WTC11 (cell line): Measurements from ENCODE around the gene NFIC. TPM values are rescaled to one million over a fixed set of nuclear protein-coding genes. Genes with fewer than 3 reads are reported as not detected.

ENCODE experiments used
- ATAC-seq: fragments of 200-7000 bp; cut with Tn5 transposase; 2 replicates; pipeline ENCODE4 v1.10.0; 2021; ENCODE audit warnings: mild to moderate bottlenecking, moderate library complexity
- CTCF ChIA-PET: fragments of 300-600 bp; sonication (Branson Sonifier 250); formaldehyde crosslinking; loops from one replicate; lab custom pipeline; 2021; ENCODE audit warnings: antibody characterized with exemption; lab: Charles Lee
- POLR2A ChIA-PET: fragments of 350-600 bp; sonication (Branson Sonifier 250); formaldehyde crosslinking; loops from one replicate; lab custom pipeline; 2021; ENCODE audit warnings: antibody characterized with exemption; lab: Charles Lee
- DNase-seq: peaks from one replicate; pipeline ENCODE4 v3.0.0; 2021; ENCODE audit warnings: low spot score
- H3K27ac Mint-ChIP-seq: 2 replicates; pipeline ENCODE4 v1.8.0; 2021; ENCODE audit warnings: mixed read lengths
- H3K27me3 Mint-ChIP-seq: 2 replicates; pipeline ENCODE4 v1.8.0; 2021; ENCODE audit warnings: low read depth, mild to moderate bottlenecking, moderate library complexity, mixed read lengths
- H3K36me3 Mint-ChIP-seq: 2 replicates; pipeline ENCODE4 v1.8.0; 2021; ENCODE audit warnings: mixed read lengths
- H3K4me1 Mint-ChIP-seq: 2 replicates; pipeline ENCODE4 v1.8.0; 2022; ENCODE audit warnings: mixed read lengths
- H3K4me3 Mint-ChIP-seq: 2 replicates; pipeline ENCODE4 v1.8.0; 2021; ENCODE audit warnings: mild to moderate bottlenecking, moderate library complexity, mixed read lengths
- H3K9me3 Mint-ChIP-seq: 2 replicates; pipeline ENCODE4 v1.8.0; 2021; ENCODE audit warnings: mixed read lengths
- ATF1 ChIP-seq: sonication (generic); formaldehyde crosslinking; IDR thresholded peaks from 2 replicates; pipeline ENCODE4 v1.8.1; 2023; ENCODE audit warnings: mild to moderate bottlenecking, moderate library complexity, missing genetic modification reagents
- HMGA2 ChIP-seq: fragments of 250-450 bp; sonication (Bioruptor Pico); IDR thresholded peaks from 2 replicates; pipeline ENCODE4 v1.4.0; 2021; ENCODE audit warnings: mild to moderate bottlenecking, moderate library complexity
- MXD4 ChIP-seq: fragments of 250-450 bp; sonication (Bioruptor Pico); IDR thresholded peaks from 2 replicates; pipeline ENCODE4 v1.8.0; 2021; ENCODE audit warnings: mild to moderate bottlenecking, moderate library complexity, borderline replicate concordance
- NR1H2 ChIP-seq: sonication (generic); formaldehyde crosslinking; IDR thresholded peaks from 2 replicates; pipeline ENCODE4 v1.9.0; 2021; ENCODE audit warnings: mild to moderate bottlenecking, moderate library complexity, missing genetic modification reagents
- NR3C1 ChIP-seq: sonication (generic); formaldehyde crosslinking; conservative IDR thresholded peaks from 2 replicates; pipeline ENCODE4 v1.8.1; 2023; ENCODE audit warnings: low read depth, mild to moderate bottlenecking, missing genetic modification reagents
- TEAD1 ChIP-seq: sonication (generic); formaldehyde crosslinking; IDR thresholded peaks from 2 replicates; pipeline ENCODE4 v1.8.0; 2022; ENCODE audit warnings: mild to moderate bottlenecking, missing genetic modification reagents
- TP53 ChIP-seq: sonication (generic); formaldehyde crosslinking; IDR thresholded peaks from 2 replicates; pipeline ENCODE4 v1.8.1; 2023; ENCODE audit warnings: mild to moderate bottlenecking, missing genetic modification reagents
- ZNF121 ChIP-seq: sonication (generic); formaldehyde crosslinking; IDR thresholded peaks from 2 replicates; pipeline ENCODE4 v1.8.0; 2023; ENCODE audit warnings: missing genetic modification reagents
- ZNF232 ChIP-seq: sonication (generic); formaldehyde crosslinking; IDR thresholded peaks from 2 replicates; pipeline ENCODE4 v1.8.0; 2022; ENCODE audit warnings: mild to moderate bottlenecking, missing genetic modification reagents
- ZNF396 ChIP-seq: fragments of 250-450 bp; sonication (Bioruptor Pico); IDR thresholded peaks from 2 replicates; pipeline ENCODE4 v1.8.0; 2021; ENCODE audit warnings: mild to moderate bottlenecking, moderate library complexity, borderline replicate concordance
- ZNF671 ChIP-seq: fragments of 250-450 bp; sonication (Bioruptor Pico); IDR thresholded peaks from 2 replicates; pipeline ENCODE4 v1.8.0; 2021; ENCODE audit warnings: mild to moderate bottlenecking
- total RNA-seq: library from RNA; stranded (reverse); gene quantifications from 3 replicates; pipeline ENCODE4 v1.2.3, GENCODE V29; 2021
- TF ChIP-seq, protein P1 (sequence below): fragments of 250-450 bp; sonication (Bioruptor Pico); IDR thresholded peaks from 2 replicates; pipeline ENCODE4 v1.9.0; 2021; ENCODE audit warnings: mild to moderate bottlenecking
- TF ChIP-seq, protein P2 (sequence below): fragments of 250-450 bp; sonication (Bioruptor Pico); IDR thresholded peaks from 2 replicates; pipeline ENCODE4 v1.9.0; 2021; ENCODE audit warnings: mild to moderate bottlenecking
- TF ChIP-seq, protein P3 (sequence below): sonication (generic); formaldehyde crosslinking; IDR thresholded peaks from 2 replicates; pipeline ENCODE4 v1.8.1; 2023; ENCODE audit warnings: mild to moderate bottlenecking, missing genetic modification reagents
- TF ChIP-seq, protein P4 (sequence below): fragments of 250-450 bp; sonication (Bioruptor Pico); IDR thresholded peaks from 2 replicates; pipeline ENCODE4 v1.9.0; 2021; ENCODE audit warnings: moderate library complexity, mild to moderate bottlenecking, inconsistent platforms, borderline replicate concordance
- TF ChIP-seq, protein P5 (sequence below): sonication (generic); formaldehyde crosslinking; IDR thresholded peaks from 2 replicates; pipeline ENCODE4 v1.8.0; 2022; ENCODE audit warnings: mild to moderate bottlenecking, missing genetic modification reagents
- TF ChIP-seq, protein P6 (sequence below): sonication (generic); formaldehyde crosslinking; IDR thresholded peaks from 2 replicates; pipeline ENCODE4 v1.8.1; 2022; ENCODE audit warnings: mild to moderate bottlenecking, moderate library complexity, missing genetic modification reagents
- TF ChIP-seq, protein P7 (sequence below): fragments of 250-450 bp; sonication (Bioruptor Pico); IDR thresholded peaks from 2 replicates; pipeline ENCODE4 v1.8.0; 2021; ENCODE audit warnings: mild to moderate bottlenecking

Gene NFIC
- total RNA-seq, 1 experiment from 2014 or later = 3.5 TPM

DNA sequence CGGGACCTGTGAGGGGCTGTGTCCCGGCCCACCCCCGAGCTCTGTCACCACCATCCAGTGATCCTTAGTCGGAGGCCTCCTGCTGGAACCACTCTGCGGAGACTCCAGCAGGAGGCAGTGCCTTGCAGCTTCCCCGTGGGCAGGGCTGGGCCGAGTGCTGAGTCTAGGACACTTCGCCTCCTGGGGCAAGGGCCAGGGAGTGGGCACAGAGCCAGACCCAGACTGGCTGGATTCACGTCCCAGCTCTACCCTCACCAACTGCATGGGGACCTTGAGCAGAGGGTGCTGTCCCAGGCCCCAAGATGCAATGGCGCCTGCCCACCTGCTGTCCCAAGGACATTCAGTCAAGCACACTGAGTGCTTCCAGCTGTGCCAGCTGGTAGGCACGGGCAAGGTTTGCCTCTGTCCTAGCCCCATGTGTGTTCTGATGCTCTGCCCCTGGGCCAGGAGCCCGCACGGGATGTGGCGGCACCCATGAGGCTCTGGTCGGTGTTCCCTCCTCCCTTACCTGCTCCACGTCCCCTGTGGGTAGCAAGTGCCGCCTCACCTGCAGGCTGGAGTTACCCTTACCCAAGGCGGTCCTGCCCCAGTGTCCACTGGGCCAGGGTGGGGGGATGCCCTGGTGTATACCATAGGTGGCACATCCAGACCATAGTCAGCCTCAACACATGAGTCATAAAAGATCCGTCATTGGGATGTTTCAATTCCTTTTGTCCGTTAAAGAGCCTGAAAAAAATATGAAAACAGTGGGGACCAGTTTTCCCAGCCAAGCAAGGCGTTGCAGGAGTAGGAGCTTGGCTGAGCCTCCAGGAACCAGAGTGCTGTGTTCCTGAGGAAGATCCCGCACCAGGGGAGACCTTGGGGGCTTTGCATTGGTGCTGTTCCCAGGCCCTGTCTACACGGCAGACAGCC lies 147.1 kb downstream of the NFIC start:
- no peak for TF ChIP-seq MXD4 (CRISPR knock-in tag)
- no peak for TF ChIP-seq ZNF121 (CRISPR knock-in tag)
- TF ChIP-seq, protein P1, sequence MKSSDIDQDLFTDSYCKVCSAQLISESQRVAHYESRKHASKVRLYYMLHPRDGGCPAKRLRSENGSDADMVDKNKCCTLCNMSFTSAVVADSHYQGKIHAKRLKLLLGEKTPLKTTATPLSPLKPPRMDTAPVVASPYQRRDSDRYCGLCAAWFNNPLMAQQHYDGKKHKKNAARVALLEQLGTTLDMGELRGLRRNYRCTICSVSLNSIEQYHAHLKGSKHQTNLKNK (CRISPR knock-in tag) = no peak
- no peak for TF ChIP-seq HMGA2
- TF ChIP-seq ATF1 = no peak
- no peak for TF ChIP-seq TEAD1 (CRISPR knock-in tag)
- TF ChIP-seq, protein P2, sequence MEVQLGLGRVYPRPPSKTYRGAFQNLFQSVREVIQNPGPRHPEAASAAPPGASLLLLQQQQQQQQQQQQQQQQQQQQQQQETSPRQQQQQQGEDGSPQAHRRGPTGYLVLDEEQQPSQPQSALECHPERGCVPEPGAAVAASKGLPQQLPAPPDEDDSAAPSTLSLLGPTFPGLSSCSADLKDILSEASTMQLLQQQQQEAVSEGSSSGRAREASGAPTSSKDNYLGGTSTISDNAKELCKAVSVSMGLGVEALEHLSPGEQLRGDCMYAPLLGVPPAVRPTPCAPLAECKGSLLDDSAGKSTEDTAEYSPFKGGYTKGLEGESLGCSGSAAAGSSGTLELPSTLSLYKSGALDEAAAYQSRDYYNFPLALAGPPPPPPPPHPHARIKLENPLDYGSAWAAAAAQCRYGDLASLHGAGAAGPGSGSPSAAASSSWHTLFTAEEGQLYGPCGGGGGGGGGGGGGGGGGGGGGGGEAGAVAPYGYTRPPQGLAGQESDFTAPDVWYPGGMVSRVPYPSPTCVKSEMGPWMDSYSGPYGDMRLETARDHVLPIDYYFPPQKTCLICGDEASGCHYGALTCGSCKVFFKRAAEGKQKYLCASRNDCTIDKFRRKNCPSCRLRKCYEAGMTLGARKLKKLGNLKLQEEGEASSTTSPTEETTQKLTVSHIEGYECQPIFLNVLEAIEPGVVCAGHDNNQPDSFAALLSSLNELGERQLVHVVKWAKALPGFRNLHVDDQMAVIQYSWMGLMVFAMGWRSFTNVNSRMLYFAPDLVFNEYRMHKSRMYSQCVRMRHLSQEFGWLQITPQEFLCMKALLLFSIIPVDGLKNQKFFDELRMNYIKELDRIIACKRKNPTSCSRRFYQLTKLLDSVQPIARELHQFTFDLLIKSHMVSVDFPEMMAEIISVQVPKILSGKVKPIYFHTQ = no peak
- no peak for TF ChIP-seq NR1H2 (CRISPR knock-in tag)
- TF ChIP-seq, protein P3, sequence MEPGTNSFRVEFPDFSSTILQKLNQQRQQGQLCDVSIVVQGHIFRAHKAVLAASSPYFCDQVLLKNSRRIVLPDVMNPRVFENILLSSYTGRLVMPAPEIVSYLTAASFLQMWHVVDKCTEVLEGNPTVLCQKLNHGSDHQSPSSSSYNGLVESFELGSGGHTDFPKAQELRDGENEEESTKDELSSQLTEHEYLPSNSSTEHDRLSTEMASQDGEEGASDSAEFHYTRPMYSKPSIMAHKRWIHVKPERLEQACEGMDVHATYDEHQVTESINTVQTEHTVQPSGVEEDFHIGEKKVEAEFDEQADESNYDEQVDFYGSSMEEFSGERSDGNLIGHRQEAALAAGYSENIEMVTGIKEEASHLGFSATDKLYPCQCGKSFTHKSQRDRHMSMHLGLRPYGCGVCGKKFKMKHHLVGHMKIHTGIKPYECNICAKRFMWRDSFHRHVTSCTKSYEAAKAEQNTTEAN (CRISPR knock-in tag) = no peak
- TF ChIP-seq NR3C1 (CRISPR knock-in tag) = no peak
- TF ChIP-seq, protein P4, sequence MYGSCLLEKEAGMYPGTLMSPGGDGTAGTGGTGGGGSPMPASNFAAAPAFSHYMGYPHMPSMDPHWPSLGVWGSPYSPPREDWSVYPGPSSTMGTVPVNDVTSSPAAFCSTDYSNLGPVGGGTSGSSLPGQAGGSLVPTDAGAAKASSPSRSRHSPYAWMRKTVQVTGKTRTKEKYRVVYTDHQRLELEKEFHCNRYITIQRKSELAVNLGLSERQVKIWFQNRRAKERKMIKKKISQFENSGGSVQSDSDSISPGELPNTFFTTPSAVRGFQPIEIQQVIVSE (CRISPR knock-in tag) = no peak
- TF ChIP-seq ZNF671 (CRISPR knock-in tag) = no peak
- TF ChIP-seq ZNF396 (CRISPR knock-in tag) = no peak
- TF ChIP-seq ZNF232 (CRISPR knock-in tag) = no peak
- TF ChIP-seq, protein P5, sequence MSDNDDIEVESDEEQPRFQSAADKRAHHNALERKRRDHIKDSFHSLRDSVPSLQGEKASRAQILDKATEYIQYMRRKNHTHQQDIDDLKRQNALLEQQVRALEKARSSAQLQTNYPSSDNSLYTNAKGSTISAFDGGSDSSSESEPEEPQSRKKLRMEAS (CRISPR knock-in tag) = no peak
- TF ChIP-seq, protein P6, sequence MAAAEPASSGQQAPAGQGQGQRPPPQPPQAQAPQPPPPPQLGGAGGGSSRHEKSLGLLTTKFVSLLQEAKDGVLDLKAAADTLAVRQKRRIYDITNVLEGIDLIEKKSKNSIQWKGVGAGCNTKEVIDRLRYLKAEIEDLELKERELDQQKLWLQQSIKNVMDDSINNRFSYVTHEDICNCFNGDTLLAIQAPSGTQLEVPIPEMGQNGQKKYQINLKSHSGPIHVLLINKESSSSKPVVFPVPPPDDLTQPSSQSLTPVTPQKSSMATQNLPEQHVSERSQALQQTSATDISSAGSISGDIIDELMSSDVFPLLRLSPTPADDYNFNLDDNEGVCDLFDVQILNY (CRISPR knock-in tag) = no peak
- TF ChIP-seq, protein P7, sequence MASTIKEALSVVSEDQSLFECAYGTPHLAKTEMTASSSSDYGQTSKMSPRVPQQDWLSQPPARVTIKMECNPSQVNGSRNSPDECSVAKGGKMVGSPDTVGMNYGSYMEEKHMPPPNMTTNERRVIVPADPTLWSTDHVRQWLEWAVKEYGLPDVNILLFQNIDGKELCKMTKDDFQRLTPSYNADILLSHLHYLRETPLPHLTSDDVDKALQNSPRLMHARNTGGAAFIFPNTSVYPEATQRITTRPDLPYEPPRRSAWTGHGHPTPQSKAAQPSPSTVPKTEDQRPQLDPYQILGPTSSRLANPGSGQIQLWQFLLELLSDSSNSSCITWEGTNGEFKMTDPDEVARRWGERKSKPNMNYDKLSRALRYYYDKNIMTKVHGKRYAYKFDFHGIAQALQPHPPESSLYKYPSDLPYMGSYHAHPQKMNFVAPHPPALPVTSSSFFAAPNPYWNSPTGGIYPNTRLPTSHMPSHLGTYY (CRISPR knock-in tag) = no peak
- no peak for TF ChIP-seq TP53
- POLR2A ChIA-PET = interaction anchor here (0.6 to 1.0 kb wide), 2 partner anchors 39 to 63 kb away, joined by 3 to 9 read pairs; no protein-coding TSS in a partner anchor
- Mint-ChIP-seq H3K9me3 (no peaks in the 10 kb centered on the region), H3K27ac (0 out of 2 replicates have a peak overlapping the region, but pooled peaks have one; percentile 14), H3K36me3 (peaks cover 12% of the 10 kb centered on the region; the same call in 1 of the 2 replicates), H3K4me3 (no peak overlapping the region), H3K27me3 (no peaks in the 10 kb centered on the region; the same call in 1 of the 2 replicates), H3K4me1 (peaks cover 31% of the 10 kb centered on the region)
- CTCF ChIA-PET = interaction anchor here (0.6 to 1.8 kb wide), 6 partner anchors 13 to 72 kb away, joined by 3 to 6 read pairs (median 4); partner anchors contain the start of genes DOHH and GIPC3
- 0 out of 2 replicates have a peak, but pooled peaks have one; percentile 14 for ATAC-seq
- no peak for DNase-seq
